DOHH2 (cell line): ENCODE results near the gene THAP3.

Source experiments
- CTCF ChIP-seq: fragments of 200-600 bp; sonication (generic); IDR thresholded peaks from one replicate; pipeline ENCODE4 v1.5.1; 2014; ENCODE audit warnings: antibody characterized with exemption, mild to moderate bottlenecking, low read depth, low read length; ENCODE audit not compliant: poor library complexity, severe bottlenecking
- EZH2phosphoT487 ChIP-seq: fragments of 200-600 bp; sonication (generic); IDR thresholded peaks from 2 replicates; pipeline ENCODE4 v1.6.1; 2017; ENCODE audit warnings: borderline replicate concordance, mild to moderate bottlenecking, antibody characterized with exemption, low read length, moderate library complexity, mixed read lengths

GRCh38 chr1:6619045-6619444 lies 5.6 kb upstream of the THAP3 start:
- no peak for TF ChIP-seq CTCF
- no peak for TF ChIP-seq EZH2phosphoT487
